NCI-H82 (cell line): ENCODE data around the gene ZNF366.

ENCODE experiments used
- DNase-seq: peaks from one replicate; lab custom pipeline; 2025; lab: John Stamatoyannopoulos, UW

Gene ZNF366

DNA sequence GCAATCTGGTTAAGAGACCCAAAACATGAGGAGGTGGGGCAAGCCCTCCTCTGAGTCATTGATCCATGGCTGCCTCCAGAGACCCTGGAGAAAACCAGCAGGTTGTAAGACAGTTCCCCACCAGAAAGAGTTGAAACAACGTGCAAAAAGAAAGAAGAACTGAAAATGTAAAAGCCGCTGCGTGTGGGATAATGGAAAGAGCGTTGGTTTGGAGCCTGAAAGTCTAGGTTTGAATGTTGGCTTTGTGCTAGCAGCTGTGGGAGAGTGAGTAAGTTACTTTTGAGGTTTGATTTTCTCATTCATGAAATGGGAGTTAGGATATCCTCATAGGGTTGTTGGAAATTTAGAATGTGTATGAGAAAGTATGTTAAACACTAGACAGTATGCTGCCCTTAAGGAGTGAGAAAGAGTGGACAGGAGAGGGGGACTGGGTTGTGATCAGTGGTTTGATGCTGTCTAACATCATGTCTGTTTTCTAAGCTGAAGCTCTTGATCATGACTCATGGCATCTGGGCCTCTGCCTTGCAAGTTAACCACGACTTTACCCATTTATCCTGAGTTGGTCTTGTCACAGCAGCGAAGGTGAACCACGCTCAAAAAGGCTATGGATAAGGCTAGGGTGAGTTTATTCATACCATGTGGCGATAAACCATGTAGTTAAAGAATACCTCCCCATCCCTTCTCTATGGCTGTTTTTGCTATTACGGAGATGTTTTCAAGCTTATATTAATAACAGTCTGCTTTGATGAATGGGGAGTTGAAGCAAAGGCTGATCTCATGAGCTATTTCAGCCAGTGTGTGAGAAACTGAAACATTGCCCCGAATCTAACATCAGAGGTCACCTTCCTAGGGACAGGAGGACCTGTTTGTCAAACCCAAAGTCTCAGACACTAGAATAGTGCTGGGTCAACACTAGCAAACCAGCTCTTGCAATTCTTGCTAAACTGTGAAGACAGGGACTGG, 41.3 kb downstream of the ZNF366 start:
- no peak for DNase-seq

DNA sequence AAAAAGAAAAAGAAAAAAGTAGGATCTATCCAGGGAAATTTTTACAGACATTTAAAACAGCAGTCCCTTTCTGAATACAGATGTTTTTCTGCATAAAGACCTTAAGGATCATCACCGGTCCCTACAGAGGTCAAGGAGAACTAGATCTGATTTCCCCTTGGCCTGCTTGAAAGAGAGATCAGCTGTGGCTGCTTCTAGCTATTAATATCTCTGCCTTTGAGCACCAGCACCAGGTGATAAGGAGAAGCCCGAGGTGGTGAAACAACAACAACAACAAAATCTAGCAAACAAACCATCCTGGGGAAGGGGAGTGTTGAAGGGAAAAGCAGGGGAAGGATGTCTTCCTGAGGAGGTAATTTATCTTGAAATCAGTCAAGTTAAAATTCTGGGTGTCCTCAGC, 42.1 kb downstream of the ZNF366 start:
- DNase-seq: no peak

DNA sequence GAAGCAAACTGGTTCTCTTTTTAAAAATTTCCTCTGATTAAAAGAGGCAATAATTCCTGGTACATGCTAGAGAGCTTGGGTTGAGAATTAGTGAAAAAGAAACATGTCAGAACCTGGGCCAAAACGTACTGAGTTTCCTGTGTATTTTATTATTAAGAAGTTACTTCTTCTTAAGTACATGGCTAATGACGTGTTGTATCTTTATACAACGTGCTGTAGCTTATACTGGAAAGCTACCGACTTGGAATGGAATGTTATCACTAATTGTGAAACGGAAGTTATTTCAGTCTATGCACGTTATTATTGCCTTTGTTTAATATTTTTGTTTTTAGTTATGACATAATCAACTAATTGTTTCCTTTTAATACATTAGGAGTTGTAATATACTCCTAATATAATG, 43.1 kb downstream of the ZNF366 start:
- DNase-seq: no peak

DNA sequence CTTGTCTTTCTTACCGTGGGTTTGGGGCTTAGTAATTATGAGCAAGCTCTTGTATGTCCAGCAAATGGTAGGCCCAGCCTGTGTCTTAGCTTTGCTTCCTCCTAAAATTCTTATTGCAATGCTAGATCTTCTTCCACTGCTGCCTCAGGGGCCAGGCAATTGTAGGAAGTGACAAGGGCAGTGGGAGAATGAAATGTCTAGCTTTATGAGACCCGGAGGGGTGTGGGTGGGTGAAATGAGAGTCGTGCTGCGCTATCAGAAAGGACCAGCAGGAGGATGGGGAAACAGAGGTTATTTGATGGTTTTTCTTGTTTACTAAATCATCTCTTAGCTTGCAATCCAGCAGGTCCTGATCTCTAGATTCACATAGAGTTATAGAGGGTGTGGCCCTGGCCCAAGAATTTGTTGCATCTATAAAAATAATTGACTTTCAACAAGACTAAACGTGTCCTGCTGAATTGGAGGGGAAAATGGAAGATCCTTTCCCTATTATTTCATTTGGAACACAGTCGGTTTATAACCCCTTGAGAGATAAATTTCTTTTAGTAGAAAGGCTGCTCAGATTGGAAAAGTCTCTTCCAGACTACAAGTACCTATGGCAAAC, 43.7 kb downstream of the ZNF366 start:
- no peak for DNase-seq

DNA sequence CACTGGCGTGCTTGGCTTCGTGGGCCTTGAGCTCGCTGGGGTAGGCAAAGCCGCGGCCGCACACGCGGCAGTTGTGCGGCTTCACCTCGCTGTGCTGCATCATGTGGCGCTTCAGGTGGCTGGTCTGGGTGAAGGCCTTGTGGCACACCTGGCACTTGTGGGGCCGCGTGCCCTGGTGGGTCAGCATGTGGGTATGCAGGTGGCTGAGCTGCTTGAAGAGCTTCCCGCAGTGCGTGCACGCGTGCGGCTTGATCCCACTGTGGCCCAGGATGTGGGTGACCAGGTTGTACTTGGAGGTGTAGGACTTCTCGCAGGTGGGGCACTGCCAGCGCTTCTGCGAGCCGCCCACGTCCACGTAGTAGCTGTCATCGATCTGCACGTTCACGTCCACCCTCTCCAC, 46.8 kb downstream of the ZNF366 start:
- DNase-seq: no peak

DNA sequence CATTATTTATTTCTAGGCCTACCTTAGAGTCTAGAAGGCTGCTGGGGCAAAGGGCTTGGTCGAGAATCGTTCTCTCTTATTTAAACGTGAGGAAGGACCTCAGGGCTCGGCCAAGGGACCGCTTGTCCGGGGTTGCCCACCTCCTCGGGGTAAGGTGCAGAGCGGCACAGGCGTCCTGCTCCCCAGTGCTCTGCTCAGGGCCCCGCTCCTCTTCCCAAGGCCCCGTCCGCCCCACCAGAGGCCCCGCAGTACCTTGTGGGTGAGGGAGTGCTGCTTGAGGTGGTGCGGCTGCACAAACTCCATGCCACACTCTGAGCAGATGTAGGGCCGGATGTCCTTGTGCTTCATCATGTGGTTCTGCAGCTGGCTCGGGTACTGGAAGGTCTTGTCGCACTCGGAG, 47.3 kb downstream of the ZNF366 start:
- no peak for DNase-seq

DNA sequence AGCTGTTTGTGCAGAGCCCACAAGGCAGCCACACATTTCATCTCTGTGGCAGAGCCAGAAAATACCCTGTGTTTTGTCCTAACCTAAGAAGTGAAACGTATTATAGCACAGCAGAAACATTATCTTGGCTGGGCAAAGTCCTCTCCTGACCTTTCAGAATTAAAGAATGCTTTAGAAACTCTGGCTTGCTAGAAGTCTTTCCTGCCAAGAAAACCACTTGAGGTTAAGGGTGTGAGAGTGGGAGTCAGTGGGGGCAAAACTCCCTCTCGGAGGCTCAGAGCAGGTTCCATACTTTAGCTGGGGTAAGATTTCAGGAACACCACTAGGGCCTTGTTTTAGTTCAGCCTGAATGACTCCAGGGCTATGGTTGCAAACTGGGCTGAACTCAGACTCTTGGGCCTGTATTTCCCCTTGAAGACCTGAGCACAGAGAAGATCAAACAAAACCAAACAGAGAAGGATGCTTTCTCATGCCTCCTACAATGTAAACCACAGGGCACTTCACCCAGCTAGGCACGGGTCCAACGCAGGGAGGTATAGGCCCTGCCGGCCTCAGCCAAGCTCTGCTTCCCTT, 48.0 kb downstream of the ZNF366 start:
- DNase-seq: no peak

DNA sequence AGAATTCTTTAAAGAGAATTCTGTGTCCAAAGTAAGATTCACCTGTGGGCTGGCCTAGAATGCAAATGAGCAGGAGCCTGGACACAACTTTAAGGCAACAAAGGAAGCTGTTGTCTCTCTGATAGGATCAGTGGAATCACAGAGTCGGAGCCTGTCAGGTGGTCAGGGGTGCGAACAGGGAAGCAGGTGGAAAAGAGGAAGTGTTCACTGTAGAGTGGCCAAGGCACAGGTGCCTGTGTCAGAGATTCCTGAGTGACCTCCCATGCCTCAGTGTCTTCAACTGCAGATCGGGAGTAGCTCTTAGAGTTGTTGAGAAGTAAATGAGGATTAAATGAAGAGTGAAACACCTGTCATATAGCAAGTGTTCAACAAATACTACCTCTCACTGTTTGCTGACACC, 48.8 kb downstream of the ZNF366 start:
- DNase-seq: no peak

DNA sequence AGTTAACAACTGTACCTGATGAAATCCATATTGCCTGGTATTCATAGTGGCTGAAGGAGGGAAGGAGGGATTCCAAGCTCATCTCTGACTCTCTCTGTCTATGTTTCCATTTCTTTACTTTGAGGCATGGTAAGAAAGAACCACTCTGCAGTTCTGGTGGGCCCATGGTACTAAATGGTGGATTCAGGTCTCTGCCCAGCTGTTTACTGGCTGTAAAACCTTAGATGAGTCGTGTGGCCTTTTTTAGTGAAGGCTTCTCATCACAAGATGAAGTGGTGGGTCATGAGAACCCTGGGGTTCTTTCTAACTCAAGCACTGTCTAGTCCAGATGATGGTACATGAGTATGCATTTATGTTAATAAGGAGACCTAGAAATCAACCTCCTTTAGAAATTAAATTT, 49.7 kb downstream of the ZNF366 start:
- no peak for DNase-seq

DNA sequence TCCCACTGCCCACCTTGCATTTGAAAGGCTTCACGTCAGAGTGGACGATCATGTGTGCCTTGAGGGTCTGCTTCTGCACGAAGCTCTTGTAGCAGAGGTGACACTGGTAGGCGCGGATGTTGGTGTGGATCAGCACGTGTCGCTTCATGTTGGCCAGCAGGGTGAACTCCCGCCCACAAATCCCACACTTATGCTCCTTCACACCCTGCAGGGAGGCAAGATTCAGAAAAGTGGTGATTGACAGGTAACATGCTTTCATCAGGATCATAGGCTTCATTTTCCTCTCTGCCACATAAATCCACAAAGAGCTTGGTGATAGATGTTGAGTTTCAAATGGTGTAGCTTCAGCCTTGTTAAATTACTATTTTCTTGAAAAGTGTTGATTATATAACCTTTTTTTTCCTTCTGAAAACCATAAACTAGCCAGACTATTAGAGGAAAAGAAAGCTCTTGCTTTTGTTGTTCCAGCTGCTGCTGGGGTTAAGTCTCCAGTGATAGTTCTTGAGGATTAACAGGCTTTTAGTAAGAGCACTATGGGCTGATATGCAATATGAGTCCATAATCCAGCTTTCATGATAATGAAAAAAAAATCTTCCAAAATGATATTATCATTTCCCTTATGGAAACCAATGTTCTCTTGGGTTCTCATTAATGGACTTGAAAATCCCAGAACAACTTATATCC, 50.7 kb downstream of the ZNF366 start:
- peak; percentile 37 for DNase-seq

DNA sequence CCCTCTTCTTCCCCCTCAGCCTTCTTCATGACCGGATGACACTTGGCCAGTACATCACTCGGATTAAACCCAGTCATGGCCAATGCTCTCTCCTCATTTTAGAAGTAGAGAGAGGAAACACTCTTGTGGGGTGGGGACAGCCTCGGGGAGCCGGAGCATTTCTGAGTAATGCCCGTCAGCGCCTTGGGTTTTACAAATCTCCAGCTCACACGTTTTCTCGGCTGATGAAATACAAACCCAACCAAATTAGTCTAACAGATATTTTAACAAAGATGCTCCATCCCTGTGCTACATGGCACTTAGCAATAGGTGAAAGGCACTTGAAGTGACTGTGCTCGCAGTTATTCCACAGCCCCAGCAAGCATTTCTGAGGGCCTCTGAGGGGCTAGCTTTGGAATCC, 51.7 kb downstream of the ZNF366 start:
- no peak for DNase-seq

DNA sequence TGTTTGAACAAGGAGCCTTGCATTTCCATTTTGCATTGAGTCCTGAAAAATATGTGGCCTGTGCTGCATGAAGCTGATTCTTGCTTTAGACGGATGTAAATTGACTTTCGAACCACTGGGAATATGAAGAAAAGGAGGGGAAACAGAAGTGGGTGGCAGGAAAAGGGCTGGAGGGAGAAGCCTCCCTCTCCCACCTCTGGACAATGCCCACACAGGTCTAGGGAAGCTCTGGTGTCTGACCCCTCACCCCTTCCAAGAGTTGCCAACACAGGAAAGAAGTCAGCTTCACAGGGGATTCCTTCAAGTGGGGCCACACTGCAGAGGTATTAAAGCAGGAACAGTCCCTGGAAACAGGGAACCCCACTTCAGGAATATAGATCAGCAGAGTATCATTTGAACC, 52.2 kb downstream of the ZNF366 start:
- no peak for DNase-seq

DNA sequence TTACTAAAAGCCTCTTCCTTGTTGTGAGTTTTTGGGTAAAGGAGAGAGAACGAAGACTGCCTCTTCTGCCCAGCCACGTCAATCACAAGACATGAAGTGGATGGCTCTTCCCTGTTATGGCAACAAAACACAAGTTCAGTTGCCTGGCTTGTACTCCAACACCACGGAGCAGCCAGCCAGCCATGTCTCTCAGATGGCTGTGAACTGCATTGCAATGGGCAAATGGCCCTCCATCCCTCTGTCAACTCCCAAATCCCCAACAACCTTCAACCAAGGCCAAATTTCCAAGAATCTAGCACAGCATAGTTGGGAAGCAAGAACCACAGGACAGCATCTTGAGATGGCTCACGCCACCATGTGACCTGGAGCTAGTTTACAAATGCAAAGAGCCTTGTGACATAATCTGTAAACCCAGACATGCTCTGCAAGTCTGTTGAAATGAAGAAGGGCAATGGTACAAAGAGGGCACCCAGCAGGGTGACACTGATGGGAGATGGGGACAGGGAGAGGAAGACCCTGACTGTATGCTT, 53.9 kb downstream of the ZNF366 start:
- no peak for DNase-seq

DNA sequence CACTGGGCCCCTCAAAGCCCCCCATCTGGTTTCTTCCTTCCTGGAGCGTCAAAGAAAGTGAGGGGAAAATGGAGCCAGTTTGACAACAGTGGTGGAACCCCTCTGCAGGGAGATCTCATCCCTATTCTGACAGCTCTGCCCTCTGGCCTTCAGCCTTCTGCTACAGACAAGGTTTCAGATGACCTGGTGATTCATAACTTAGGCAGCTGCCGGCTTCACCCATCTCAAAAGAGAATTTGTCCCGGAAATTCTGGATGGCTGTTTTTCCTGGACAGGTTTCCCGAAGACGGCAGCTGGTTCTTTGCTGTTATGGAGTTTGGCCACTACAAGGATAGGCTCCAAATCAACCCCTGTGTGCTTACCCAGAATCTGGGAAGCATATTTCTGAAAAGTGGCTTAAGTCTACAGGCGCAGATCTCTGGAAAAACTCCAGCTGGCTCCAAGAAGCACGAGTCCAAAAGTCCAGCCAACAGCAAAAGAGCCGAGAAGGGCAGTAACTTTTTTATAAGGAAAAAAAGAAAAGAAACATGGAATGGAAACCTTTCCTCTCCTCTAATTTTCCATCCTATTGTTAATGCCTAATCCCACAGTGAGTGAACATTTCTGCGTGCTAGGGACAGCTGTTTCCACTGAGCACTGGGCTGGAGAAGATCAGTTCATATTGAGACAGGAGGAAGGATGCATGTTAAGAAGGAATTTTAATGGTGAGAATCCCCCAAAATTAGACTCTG, 54.5 kb downstream of the ZNF366 start:
- DNase-seq: no peak

DNA sequence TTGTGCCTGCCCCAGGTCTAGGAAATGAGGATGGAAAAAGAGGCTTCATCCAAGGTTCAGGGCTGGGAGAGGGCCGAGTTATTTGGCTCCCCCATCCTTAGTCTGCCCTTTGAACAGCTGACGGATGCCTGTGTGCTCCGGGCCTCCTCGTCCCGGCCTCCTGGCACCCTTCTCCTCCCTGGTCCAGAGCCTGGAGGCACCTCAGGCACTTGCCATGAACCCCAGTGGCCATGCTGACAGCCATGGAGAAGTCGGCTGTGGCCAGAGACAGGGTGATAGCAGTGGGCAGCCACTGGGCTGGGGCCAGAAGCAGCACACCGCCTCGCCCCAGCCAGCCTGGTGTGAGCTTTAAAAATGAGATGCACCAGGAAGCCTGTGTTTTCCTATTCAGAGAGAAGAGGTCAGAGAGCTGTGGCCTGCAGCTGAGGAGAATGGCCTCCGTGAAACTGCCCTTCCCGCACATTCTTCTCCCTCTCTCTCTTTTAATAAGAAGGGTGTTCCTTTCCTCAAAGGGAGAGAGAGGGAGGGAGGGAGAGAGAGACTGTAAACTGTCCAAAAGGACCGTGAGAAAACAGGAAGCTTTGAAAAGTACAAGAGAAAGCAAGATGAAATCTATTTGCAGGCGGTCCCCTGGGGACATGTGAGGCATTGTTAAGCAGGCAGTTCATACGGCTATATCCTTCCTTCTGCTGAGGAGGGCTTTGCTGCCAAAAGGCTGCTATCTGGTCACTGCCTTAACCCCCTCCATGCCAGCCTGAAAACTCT, 55.3 kb downstream of the ZNF366 start:
- no peak for DNase-seq

DNA sequence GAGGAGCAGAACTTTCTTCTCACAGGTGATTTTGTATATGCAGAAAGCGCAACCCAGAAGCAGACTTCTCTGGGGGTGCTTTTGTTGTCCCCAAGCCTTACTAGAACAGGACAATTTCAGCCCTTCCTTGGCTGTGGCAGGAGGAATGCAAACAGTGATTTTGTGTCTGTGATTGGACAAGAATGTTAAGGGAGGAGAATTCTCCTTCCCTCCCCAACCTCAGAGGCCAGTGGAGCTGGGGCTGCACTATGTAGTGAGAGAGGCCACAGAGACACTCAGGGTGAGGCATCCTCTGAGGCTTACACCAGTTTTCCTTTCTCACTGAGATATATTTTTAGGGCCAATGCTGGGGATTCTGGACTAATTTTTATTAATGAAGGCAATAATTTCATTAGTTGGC, 58.8 kb downstream of the ZNF366 start:
- no peak for DNase-seq

DNA sequence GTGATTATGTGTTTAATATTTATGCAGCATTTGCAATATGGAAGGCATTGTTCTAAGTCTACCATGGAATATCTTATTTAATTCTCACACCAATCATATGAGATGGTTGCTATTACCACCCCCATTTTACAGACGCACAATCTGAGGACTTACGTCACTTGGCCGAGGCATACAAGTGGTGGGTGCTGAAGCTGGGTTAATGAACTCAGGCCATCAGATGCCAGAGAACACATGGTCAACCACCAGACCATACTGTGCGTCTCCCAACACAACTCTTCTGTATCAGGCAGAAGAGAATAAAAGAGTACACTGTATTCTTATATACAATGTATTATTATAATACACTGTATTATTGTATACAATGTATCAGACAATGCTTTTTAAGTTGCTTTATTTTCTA, 59.5 kb downstream of the ZNF366 start:
- no peak for DNase-seq

DNA sequence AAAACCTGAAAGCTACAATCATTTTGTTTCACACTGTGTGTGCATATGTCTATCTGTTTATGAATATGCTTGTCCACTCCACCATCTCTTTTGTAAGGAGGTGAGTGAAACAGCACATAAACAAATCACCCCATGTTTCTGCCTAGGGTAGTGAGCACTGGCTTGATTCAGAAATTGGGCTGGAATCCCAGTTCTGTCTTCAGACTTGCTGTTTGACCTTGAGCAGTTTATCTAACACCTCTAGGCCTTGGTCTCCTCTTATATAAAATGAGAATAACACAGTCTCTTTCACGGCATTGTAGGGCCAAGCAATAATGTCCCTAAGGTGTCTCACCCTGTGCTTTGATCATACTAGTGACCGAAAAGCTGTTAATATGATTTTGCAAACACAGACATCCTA, 61.2 kb downstream of the ZNF366 start:
- DNase-seq: no peak

DNA sequence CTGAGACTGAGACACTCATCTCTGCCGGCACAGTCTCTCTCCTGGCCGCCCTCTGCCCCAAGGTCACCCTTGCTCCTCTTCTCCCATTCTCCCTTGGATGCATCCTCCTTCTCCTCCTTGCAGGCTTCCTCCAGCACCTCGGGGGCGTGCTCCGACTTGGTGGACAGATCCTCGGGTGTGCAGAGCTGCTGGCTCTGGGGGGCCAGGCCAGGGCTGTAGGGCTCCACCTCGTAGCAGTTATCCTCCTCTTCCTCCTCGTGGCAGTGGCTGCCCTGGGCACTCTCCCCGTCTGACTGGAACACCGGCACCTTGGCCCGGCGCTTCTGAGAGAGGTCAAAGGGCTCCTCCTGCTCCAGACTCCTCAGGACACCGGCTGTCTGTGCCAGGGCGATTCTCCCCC, 63.3 kb downstream of the ZNF366 start:
- DNase-seq: no peak

DNA sequence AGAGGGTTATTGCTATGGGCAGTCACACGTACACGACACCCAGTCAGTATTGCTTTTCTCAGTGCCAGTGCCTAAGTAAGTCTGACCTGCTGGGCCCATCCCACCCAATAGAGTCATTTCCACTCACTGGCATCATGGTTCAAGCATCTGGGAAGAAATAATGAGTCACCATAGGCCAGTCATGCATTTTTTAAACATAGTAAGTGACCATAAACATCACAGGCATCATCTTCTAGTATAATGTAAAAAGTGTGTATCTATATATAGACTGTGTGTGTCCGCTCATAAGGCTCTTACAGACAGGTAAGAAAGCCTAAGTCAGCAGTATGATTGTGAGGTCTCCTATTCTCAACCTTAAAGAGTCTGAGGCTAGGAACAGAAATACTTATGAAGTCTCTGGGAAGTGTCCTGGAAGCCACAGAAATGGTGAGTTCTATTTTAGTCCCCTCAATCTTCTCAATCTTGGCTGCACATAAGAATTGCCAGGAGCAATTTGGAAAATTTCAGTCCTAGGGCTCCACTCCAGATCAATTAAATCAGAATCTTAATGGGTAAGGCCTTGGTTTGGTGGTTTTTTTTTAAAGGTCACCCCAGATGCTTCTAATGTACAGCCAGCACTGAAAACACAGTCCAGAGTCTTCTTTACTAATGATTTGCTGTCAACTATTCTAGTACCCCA, 65.2 kb downstream of the ZNF366 start:
- DNase-seq: no peak
